Measurements from ENCODE around the gene COL6A2. TPM values are rescaled to one million over a fixed set of nuclear protein-coding genes. Genes with fewer than 3 reads are reported as not detected.

Gene COL6A2
- total RNA-seq, 1 donor from 2014 or later, result 378 TPM

GRCh38 chr21:46127239-46128105 is 29.6 kb downstream of the COL6A2 start:
- no peak for DNase-seq (ENCODE audit: low spot score)

DNA sequence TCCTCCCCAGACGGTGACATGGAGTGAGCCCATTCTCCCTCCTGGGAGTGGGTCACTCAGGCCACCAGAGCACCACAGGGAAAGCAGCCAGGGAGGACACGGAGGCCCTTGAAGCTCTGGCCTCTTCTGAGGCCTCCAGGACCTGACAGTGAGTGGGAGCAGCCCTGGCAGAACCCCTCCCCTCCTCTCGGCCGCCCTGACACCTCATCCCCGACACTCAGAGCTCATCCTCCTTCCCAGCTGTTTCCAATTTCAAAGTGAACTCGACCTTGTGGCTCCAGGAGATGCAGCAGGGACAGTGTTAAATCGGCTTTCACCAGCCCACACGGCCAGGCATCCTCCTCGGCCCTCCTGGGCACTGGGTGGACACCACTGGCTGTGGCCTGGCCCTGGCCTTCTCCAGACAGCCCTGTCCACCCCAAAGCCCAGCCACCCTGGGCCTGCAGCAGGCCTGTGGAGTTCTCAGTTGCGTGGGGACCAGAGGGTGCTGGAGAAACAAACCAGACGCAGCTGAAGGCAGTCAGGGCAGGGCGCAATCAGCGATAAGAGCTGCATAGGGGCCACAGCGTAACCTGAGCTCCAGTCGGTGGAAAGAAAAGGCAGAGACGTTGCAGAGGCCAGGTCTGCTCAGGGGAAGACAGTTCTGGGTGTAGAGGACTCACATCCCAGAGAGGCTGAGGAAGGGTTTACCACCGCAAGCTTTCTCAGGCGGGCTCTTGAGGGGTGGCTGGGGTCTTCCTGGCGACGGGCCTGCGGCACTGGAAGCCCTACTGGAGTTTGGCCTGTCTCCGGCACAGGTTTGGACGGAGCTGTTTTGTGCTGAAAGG is 30.4 kb downstream of the COL6A2 start:
- H3K27me3 Mint-ChIP-seq (ENCODE audit: unreplicated experiment), result peaks cover 11% of the 10 kb centered on the region
- peaks cover 20% of the 10 kb centered on the region for H3K36me3 Mint-ChIP-seq (ENCODE audit: low read depth, unreplicated experiment)
- no peak for DNase-seq (ENCODE audit: low spot score)
- H3K4me3 Mint-ChIP-seq (ENCODE audit: unreplicated experiment), result peak overlapping the region; percentile 59
- no peak for TF ChIP-seq CTCF (IDR thresholded peaks at IDR 0.05; ENCODE audit: unreplicated experiment)
- H3K4me1 Mint-ChIP-seq (ENCODE audit: unreplicated experiment), result no peaks in the 10 kb centered on the region
- no peaks in the 10 kb centered on the region for H3K9me3 Mint-ChIP-seq (ENCODE audit: unreplicated experiment)
- no peak overlapping the region for H3K27ac Mint-ChIP-seq (ENCODE audit: unreplicated experiment)

More at GRCh38 chr21:46127239-46128105, 29.6 kb downstream of the COL6A2 start:
- TF ChIP-seq CTCF (IDR thresholded peaks at IDR 0.05; ENCODE audit: unreplicated experiment), result no peak
- Mint-ChIP-seq H3K27ac (ENCODE audit: unreplicated experiment) (no peak overlapping the region), H3K4me1 (ENCODE audit: unreplicated experiment) (no peaks in the 10 kb centered on the region), H3K27me3 (ENCODE audit: unreplicated experiment) (peaks cover 12% of the 10 kb centered on the region), H3K36me3 (ENCODE audit: low read depth, unreplicated experiment) (peaks cover 21% of the 10 kb centered on the region), H3K4me3 (ENCODE audit: unreplicated experiment) (peak overlapping the region; percentile 59), H3K9me3 (ENCODE audit: unreplicated experiment) (no peaks in the 10 kb centered on the region)

DNA sequence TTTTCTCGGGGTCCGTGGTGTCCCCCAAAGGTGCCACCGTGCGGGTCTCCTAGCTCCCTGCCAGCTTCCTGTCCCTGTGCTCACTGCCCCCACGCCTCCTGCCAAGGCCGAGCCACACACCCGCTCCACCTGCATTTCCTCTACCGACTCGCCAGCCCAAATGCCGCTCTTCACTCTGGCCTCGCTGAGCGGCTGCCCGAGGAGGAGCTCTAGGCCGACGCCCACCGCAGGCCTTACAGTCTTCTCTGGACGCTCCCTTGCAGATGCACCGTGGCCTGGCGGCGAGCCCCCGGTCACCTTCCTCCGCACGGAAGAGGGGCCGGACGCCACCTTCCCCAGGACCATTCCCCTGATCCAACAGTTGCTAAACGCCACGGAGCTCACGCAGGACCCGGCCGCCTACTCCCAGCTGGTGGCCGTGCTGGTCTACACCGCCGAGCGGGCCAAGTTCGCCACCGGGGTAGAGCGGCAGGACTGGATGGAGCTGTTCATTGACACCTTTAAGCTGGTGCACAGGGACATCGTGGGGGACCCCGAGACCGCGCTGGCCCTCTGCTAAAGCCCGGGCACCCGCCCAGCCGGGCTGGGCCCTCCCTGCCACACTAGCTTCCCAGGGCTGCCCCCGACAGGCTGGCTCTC is 31.1 kb downstream of the COL6A2 start:
- Mint-ChIP-seq H3K4me3 (ENCODE audit: unreplicated experiment) (no peak overlapping the region), H3K9me3 (ENCODE audit: unreplicated experiment) (no peaks in the 10 kb centered on the region), H3K27me3 (ENCODE audit: unreplicated experiment) (peaks cover 5% of the 10 kb centered on the region), H3K36me3 (ENCODE audit: low read depth, unreplicated experiment) (peaks cover 13% of the 10 kb centered on the region), H3K27ac (ENCODE audit: unreplicated experiment) (no peak overlapping the region), H3K4me1 (ENCODE audit: unreplicated experiment) (no peaks in the 10 kb centered on the region)
- no peak for TF ChIP-seq CTCF (IDR thresholded peaks at IDR 0.05; ENCODE audit: unreplicated experiment)
- DNase-seq (ENCODE audit: low spot score), result no peak

DNA sequence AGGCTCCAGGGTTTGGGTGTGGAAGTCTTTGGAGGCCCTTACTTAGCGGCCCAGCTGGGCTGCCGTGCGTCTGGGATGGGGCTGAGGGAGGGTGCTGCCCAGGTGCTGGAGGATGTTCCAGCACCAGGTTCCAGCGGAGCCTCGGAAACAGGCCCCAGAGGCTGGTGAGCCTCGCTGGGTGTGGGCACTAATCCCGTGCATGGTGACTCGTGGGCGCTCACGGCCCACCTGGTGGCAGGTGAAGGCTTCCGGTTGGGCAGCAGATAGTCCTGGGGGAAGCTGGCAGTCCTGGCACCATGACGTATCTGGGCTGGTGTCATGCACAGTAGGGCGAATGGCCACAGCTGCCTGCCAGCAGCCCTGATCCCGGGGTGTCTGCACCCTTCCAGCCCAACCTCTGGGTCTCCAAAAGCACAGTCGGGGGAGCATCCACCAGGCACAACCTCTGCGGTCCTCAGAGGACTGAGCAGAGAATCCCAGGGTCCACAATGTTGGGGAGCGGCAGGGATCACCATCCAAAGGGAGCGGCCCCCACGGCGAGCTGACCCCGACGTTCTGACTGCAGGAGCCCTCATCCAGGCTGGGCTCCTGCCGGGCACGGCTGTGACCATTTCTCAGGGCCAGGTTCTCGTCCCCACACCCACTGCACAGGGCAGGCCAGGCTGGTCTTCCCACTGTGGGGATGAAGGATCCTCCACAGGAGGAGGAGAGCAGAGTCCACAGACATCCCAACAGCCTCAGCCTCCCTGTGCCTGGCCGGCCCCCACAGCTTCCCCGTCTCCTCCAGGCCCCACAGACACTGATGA is 32.1 kb downstream of the COL6A2 start:
- no peak overlapping the region for H3K4me3 Mint-ChIP-seq (ENCODE audit: unreplicated experiment)
- H3K4me1 Mint-ChIP-seq (ENCODE audit: unreplicated experiment), result no peaks in the 10 kb centered on the region
- H3K27ac Mint-ChIP-seq (ENCODE audit: unreplicated experiment), result no peak overlapping the region
- TF ChIP-seq CTCF (IDR thresholded peaks at IDR 0.05; ENCODE audit: unreplicated experiment), result no peak
- H3K36me3 Mint-ChIP-seq (ENCODE audit: low read depth, unreplicated experiment), result peaks cover 11% of the 10 kb centered on the region
- peaks cover 5% of the 10 kb centered on the region for H3K27me3 Mint-ChIP-seq (ENCODE audit: unreplicated experiment)
- DNase-seq (ENCODE audit: low spot score), result no peak
- H3K9me3 Mint-ChIP-seq (ENCODE audit: unreplicated experiment), result no peaks in the 10 kb centered on the region
